GM19372 (cell line): ENCODE results near the gene MAPK1.
"Not testable (repeated sequence)": the region's sequence is repeated elsewhere in the genome, so short reads cannot be mapped to it uniquely, and the experiment has no call there.

ENCODE experiments used
- ATAC-seq: cut with Tn5 transposase; IDR thresholded peaks from one replicate; pipeline ENCODE4 v1.9.1; 2021; ENCODE audit warnings: mild to moderate bottlenecking, low read depth, moderate library complexity; ENCODE audit not compliant: unreplicated experiment

Gene MAPK1

GRCh38 chr22:21759646-21760376 lies 107.6 kb downstream of the MAPK1 start:
- no peak for ATAC-seq

GRCh38 chr22:21759093-21759492 lies 108.4 kb downstream of the MAPK1 start:
- no peak for ATAC-seq

- no peak for ATAC-seq
Measured at GRCh38 chr22:21758091-21758864, 109.2 kb downstream of the MAPK1 start.

- no peak for ATAC-seq
Measured at GRCh38 chr22:21755851-21756284, 111.6 kb downstream of the MAPK1 start.

GRCh38 chr22:21754523-21754922 lies 112.9 kb downstream of the MAPK1 start:
- no peak for ATAC-seq

- ATAC-seq: no peak
Measured at GRCh38 chr22:21753374-21754111, 113.9 kb downstream of the MAPK1 start.

- ATAC-seq: no peak
Measured at GRCh38 chr22:21752276-21752675, 115.2 kb downstream of the MAPK1 start.

GRCh38 chr22:21745948-21746347 lies 121.5 kb downstream of the MAPK1 start:
- no peak for ATAC-seq

- not testable (repeated sequence) for ATAC-seq
Measured at GRCh38 chr22:21744917-21745316, 122.5 kb downstream of the MAPK1 start.

GRCh38 chr22:21741790-21742189 lies 125.7 kb downstream of the MAPK1 start:
- ATAC-seq: no peak

- no peak for ATAC-seq
Measured at GRCh38 chr22:21741059-21741458, 126.4 kb downstream of the MAPK1 start.

- ATAC-seq: no peak
Measured at GRCh38 chr22:21739828-21740377, 127.5 kb downstream of the MAPK1 start.

GRCh38 chr22:21738966-21739365 lies 128.5 kb downstream of the MAPK1 start:
- no peak for ATAC-seq

- no peak for ATAC-seq
Measured at GRCh38 chr22:21738081-21738480, 129.4 kb downstream of the MAPK1 start.

GRCh38 chr22:21736948-21737347 lies 130.5 kb downstream of the MAPK1 start:
- no peak for ATAC-seq

GRCh38 chr22:21736084-21736642 lies 131.3 kb downstream of the MAPK1 start:
- ATAC-seq: no peak

GRCh38 chr22:21735200-21736083 lies 132.0 kb downstream of the MAPK1 start, which contains the start of gene YPEL1:
Gene YPEL1 (minus strand): TSS chr22:21735794. CDS start chr22:21710744, 25,050 bp downstream.
- ATAC-seq: peak; percentile 84

- ATAC-seq: no peak
Measured at GRCh38 chr22:21734540-21735199, 132.8 kb downstream of the MAPK1 start.

GRCh38 chr22:21731503-21731902 lies 135.9 kb downstream of the MAPK1 start:
- no peak for ATAC-seq
